SKM-1 (cell line): Measurements from ENCODE around the gene PROX1.

Experiments used
- DNase-seq: peaks from one replicate; lab custom pipeline; 2025; ENCODE audit not compliant: unreplicated experiment; lab: John Stamatoyannopoulos, UW

Gene PROX1

DNA sequence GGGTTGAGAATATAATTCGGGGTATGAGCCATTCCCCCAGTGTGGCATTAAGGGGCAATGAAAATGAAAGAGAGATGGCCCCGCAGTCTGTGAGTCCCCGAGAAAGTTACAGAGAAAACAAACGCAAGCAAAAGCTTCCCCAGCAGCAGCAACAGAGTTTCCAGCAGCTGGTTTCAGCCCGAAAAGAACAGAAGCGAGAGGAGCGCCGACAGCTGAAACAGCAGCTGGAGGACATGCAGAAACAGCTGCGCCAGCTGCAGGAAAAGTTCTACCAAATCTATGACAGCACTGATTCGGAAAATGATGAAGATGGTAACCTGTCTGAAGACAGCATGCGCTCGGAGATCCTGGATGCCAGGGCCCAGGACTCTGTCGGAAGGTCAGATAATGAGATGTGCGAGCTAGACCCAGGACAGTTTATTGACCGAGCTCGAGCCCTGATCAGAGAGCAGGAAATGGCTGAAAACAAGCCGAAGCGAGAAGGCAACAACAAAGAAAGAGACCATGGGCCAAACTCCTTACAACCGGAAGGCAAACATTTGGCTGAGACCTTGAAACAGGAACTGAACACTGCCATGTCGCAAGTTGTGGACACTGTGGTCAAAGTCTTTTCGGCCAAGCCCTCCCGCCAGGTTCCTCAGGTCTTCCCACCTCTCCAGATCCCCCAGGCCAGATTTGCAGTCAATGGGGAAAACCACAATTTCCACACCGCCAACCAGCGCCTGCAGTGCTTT is 9.4 kb downstream of the PROX1 start:
- peak; percentile 71 for DNase-seq

DNA sequence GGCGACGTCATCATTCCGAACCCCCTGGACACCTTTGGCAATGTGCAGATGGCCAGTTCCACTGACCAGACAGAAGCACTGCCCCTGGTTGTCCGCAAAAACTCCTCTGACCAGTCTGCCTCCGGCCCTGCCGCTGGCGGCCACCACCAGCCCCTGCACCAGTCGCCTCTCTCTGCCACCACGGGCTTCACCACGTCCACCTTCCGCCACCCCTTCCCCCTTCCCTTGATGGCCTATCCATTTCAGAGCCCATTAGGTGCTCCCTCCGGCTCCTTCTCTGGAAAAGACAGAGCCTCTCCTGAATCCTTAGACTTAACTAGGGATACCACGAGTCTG is 10.0 kb downstream of the PROX1 start:
- DNase-seq = no peak

DNA sequence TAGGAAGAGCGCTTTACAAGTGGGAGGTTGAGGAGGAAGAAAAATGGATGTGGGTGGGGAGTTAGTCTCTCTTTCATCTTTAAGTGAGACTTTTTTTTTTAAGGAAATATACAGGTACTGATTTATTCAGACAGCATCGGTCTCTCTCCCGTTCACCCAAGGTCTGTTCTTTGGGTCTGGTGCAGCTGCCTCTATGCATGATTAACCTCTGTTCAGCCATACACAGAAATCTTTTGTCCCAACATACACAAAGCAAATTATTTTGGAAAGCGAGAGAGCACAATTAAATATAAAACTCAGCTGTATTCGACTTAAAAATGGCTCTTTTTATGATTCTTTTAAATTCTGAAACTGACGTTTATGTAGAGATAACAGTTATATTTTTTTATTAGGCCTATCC is 11.0 kb downstream of the PROX1 start:
- no peak for DNase-seq

DNA sequence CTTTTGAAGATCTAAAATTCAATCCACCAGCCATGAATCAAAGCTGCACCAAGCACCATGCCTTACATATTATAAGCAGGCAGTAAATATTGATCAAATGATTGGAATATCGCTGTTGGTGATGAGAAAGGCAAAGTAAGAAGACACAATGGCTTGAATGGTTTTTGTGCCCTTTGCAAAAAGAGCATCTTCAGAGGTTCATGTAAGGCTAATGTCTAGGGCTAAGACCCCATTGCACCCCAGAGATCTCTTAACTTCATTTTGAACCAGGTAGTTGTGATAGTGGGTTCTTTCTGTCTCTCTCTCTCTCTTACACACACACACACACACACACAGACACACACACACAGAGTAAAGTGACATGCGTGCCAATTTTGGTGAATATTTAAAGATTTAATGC is 12.0 kb downstream of the PROX1 start:
- no peak for DNase-seq

DNA sequence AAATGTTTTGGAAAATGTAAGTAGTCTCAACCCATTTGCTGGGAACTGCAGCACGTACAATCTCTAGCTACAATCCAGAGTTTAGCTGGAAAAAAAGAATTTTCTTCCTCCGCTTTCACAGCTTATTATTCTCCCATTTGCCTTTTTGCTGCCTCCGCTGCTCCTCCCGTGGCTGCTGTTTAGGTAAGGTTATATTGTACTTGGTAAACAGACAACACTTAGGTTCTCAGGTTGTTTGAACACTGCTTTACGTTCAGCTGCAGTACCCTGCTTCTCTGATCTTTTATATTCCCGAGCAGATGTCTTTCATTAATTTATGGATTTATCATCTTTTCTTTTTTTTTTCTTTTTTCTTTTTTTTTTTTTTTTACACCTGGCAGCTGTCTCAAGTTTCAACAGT is 14.3 kb downstream of the PROX1 start:
- DNase-seq = no peak

DNA sequence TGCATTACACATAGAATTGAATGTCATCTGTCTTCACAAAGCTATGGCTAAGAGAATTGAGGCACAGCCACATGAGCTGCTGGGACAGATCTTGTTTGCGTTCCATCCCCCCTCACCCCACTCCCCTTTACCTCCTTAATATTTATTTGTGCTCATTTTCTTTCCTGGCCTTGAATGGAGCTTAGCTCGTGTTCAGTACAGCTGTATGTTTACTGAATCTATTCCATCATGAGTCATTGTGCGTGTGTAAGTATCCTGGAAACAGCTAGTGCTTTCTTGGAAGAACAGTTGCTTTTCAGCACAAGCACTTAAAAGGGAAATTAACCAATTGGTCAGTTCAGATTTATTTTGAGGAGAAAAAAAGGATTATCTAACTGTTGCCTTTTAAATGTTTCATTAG is 14.7 kb downstream of the PROX1 start:
- DNase-seq = no peak

DNA sequence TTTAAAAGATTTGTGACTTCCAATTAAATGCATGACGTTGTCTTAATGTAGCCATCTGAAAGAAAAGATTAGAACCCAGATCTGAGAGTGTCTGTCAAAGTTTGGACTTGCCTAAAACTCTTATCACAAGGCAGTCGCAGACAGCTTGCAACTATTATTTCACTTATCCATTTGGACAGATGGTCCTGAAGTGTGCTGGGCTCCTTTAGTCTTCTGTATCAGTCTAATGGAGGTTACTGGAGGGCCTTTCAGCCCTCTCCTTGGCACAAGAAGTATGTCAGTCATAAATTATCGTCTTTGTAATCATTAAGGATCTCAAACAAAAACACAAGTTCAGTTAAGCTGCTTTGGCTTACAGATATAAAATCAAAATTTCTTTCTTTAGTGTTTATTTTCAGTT is 15.5 kb downstream of the PROX1 start:
- DNase-seq = no peak

DNA sequence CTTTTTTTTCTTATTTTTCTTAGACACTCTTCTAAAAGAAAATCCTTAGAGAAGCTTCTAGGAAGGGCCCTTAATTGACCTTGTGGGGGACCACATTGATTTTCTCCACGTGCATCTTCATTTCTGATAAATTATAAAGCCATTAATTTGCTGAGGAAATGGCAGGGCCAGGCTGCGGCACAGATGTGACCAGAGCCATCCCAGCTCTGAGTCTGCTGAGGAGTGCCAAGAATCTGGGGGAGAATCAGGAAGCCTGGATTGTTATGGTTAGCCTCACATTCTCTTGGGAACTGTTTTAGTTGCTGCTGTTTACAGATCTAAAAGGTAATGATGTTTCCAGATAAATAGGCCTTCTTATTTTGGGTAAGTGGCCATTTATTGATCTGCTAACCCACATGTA is 16.2 kb downstream of the PROX1 start:
- DNase-seq = no peak

DNA sequence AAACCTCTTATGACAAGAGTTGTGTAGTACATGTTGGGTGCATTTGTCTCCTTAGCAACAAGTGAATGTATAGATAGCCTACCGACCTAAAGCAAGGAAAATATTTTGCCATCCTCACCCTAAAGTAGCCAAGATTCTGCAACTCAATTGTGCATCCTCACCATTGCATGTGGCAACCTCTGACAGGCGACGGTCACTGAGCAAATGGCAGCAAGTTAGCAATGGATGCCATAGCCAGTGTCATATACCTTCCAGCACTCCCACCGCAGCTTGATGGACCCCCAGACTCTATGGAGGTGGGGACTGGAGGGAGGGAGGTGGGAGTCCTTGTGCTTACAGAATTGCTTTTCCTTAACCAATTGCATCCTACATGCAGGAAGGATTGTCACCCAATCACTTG is 17.0 kb downstream of the PROX1 start:
- DNase-seq = no peak

DNA sequence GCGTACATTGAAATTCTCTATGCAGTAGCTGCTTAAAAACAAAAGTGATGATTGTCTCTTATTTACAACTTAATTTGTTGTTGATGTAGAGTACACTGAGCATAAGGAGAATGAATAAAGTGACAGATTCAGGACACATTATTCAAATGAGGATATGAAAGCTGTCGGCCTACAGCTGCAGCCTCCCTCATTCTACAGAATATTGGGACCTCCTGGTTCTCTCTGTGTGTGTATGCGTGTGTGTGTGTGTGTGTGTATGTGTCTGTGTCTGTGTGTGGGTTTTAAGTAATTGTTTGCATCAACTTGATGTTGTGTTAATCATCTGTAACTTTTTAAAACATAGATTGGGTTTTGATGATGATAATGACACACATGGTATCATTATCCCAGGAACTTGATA is 17.9 kb downstream of the PROX1 start:
- DNase-seq = no peak

DNA sequence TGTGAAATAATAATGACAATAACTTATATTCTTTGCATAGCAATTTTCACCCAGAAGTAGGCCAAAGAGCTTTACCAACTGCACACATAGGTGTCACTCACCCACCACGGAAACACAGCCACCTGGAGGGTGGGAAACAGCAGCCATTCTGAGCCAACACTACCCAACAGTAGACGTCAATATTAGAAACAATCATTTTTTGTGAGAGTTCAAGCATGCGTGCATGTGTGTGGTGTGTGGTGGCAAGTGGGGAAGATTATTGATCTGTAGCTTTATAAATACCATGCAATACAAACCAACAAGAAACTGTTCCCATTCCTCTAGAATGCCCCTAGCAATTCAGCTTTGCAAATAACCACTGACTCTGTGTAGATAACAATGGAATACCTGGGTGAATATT is 19.1 kb downstream of the PROX1 start:
- no peak for DNase-seq

DNA sequence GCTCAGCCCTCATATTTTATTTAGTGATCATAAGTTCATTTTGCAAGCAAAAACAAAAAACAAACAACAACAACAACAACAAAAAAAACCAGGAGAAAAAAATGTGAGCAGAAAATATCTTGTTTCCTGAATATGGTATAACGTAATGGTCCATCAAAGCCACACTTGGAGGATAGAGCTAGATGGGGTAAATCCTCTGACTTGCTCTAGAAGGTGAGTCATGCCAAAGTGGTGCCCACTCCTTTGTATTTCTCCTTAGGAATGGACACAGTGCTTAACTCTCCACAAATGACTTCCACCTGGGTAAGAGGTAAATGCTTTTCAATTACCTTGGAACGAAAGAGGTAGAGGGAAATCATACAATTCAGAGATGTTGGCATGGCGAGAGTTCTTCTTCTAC is 20.6 kb downstream of the PROX1 start:
- no peak for DNase-seq

DNA sequence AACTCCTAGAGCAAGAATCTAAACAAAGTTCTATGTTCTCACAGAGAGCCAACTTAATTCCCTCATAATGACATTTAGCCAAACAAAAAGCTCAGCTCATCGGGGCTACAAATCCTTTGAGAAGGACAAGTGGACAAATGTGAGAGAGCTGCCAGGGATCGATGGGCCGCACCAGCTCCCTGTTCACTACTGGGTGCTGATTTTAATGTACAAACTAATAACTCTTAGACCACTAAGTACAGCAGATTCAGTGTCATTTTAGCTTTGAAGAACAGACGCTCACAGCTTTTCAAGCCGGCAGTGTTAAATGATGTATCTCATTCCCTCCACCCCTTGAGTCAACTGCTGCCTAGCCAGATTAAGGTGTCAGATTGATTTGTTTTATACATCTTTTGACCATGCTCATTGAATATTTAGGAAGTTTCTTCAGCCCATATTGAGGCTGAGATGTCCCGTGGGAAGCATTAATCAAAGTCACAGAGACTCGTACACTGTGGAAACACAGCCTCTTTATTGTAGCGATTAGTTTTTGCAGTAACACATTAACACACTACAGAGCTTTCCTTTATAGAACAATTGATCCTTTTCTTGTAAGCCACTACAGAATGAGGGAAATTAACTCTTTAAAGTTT is 21.1 kb downstream of the PROX1 start:
- DNase-seq = no peak

DNA sequence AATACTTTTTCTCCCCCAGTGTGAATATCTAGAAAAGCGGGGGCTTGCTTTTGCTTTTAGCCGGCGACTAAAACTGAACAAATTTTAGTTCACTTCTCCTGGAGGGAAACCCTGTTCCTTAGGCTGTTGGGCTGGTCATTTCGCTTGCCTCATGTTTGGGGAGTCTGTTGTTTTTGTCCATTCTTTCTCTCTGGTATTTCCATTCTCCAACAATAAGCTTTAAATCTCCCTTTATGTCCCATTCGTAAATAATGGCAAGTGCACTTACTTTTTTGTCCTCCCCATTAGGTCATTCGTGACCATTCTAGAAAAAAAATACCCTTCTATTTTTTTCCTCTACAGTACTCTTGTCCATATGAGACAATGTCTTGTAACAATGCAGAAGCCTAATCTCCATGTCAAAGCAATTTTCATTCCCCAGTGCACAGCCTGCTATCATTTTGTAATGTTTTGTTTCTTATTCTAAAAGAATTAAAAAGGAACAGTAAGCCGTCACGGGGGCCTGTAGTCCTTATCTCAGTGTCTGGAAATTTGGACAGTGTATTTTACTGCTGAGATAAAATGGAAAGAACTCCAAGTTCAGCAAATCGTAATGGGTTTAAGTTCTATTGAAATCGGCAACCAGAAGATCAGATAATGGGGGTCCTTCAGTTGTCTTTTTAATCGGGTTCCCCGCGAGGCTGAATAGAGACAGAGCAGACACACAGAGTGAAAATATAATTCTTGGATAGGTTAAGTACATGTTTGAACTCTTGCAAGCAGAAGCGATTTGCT is 21.8 kb downstream of the PROX1 start:
- DNase-seq = no peak

DNA sequence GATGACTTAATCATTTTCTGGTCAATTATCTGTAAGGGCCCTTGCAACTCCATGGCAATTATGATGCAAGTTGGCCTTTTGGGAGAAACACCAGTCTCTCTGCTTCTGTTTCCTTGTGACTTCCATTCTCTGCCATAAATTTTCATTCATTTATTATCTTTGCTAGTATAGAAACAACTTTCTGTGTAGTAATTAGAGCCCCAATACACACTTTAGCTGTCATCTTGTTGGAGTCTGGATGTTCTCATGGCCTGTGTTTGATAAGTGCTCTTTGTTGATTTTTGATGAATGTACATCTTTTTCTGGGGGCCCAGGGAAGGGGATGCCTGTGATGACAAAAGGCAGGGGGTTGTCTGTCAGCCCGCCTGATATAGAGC is 22.4 kb downstream of the PROX1 start:
- DNase-seq = no peak

DNA sequence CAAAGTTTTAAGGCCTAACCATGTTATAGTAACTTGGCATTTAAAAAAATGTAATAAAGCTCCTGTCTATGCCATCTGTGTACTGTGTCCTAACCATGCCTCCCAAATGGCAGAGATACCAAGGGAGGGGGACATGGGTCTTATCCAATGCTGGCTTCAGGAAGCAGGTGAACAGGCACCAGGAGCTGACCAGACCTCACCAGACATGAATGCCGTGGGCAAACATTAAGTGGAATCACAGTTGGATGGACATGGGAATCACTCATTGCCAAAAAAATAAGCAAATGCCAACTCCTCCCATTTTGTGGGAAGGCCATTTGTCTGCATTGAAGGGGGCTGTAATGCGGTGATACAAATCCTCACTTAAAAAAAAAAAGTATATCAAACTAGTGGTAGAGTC is 22.9 kb downstream of the PROX1 start:
- no peak for DNase-seq

DNA sequence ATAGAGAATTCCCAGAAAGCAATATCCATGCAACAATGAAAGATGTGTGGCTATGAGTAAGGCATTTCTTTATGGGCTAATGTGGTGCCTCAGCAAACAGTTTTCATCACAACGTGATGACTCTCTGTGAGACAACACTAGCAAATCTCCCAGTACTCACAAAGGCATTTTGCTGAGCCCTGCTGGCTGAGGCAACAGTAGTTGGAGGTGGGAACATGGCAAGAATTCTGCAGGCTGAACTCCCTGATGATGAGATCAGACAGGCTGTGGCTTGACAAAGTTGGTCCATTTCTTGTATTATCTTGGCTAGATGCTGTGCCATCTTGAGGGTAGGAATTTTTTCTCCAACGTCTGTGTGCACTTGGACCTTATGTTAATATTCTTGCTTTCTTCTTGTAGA is 24.6 kb downstream of the PROX1 start:
- DNase-seq = no peak

DNA sequence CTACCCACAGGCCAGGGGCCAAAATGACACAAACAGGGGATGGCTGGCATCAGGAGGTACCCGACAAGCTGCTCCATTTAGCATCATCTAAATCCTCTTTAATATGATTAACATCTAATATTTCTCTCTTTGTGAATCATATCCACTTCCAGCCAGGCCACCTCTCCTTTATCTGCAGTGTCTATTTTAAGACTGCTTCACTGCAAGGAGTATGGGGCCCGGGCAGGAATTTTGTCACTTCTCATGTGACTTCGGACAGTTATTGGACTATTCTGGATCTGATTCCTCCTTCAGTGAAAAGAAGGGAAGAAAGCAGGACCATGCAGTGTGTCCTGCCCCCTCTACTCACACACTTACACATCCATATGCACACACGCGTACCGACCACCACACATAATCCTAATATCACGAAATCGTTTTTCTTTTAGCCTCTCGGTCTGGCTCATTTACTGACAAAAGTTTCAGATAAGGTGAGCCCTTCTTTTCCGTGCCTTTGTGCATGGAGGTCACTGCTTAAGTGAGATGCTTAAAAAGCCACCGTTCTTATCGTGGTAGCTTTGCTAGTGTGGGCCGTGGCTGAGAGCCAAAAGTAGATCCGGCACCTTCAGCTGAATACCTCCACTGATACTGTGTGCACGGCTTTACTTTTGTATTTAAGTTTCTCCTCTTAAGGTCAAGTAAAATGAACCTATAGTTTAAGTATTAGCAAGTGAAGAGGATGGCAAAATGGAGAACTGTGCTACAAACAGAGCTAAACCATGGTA is 26.0 kb downstream of the PROX1 start:
- no peak for DNase-seq

DNA sequence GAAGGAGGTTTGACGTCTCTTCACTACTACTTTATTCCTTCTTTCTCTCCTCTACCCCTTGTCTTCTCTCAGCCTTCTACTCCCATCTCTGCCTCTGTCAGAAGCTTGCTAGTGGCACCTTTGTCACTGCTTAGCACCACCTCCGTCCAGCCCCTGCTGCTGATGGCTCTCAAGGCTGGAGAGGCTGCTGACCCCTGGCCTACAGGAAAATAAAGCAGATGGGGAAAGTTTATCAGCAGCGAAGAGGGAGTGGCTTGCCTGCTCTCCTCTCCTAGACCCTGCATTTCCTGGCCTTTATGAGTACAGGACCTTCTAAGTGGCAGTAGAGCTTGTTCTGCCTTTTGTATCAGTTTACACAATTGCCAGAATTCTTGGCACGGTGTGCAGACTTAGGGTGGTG is 27.0 kb downstream of the PROX1 start:
- DNase-seq = no peak

DNA sequence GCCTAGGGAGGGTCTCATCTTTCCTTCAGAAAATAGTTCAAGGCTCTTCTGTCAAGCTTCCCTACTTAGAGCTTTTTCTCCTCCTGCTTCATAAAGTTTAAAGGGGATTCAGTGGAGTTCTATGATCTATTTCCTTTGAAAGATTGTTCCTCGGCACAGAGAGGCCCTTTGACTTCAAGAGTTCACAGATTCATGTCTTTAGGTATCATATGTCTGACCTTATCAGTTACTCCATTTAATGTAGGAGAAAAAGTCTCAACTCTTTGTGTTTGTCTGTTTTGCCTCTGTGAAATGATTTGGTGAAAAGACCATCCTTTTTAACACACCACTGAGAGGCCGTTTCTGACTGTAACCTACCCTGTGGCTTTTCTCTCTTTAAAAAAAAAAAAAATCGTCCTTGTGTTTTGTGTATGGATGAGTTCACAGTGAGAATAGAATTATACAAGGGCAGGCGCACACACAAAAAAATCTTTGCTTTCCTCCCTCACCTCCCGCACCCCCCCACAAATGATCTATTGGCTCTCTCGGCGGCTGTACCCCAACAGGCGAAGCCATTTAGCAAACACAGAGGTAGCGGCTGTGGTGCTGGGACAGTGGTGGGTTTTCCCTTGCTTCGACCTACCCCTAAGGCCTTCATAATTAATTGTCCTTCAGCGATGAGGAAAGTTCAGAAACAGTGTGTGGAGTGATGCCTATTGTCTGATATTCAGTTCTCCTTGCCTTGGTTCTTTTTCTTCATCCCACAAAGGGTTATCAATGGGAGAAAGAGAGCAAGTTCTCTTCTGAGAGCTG is 29.6 kb downstream of the PROX1 start:
- no peak for DNase-seq
